CD4-positive, alpha-beta T cell treated with Interleukin-4 for 1 hour (primary cell): ENCODE measurements around the gene ARHGAP31.
"Not testable (repeated sequence)": the region's sequence is repeated elsewhere in the genome, so short reads cannot be mapped to it uniquely, and the experiment has no call there.

Experiments used
- DNase-seq, 2 donors: peaks; one replicate each; pipeline ENCODE4 v3.0.0-alpha.2; 2020 to 2022

The ARHGAP31 gene

GRCh38 chr3:119352034-119352609, 57.9 kb downstream of the ARHGAP31 start:
- DNase-seq = peak; percentile 27 to 66

GRCh38 chr3:119352863-119353527, 58.8 kb downstream of the ARHGAP31 start:
- DNase-seq = peak in 1 of 2 donors; percentile 61

GRCh38 chr3:119355608-119356007, 61.4 kb downstream of the ARHGAP31 start:
- not testable (repeated sequence) for DNase-seq

- no peak for DNase-seq
Measured at GRCh38 chr3:119356646-119357045, 62.5 kb downstream of the ARHGAP31 start.

GRCh38 chr3:119357190-119357589, 63.0 kb downstream of the ARHGAP31 start:
- DNase-seq = no peak

- no peak for DNase-seq
Measured at GRCh38 chr3:119359476-119360326, 65.5 kb downstream of the ARHGAP31 start.

GRCh38 chr3:119360736-119361462, 66.7 kb downstream of the ARHGAP31 start:
- DNase-seq = no peak

- DNase-seq = no peak
Measured at GRCh38 chr3:119362010-119362409, 67.8 kb downstream of the ARHGAP31 start.

- no peak for DNase-seq
Measured at GRCh38 chr3:119362940-119363725, 69.0 kb downstream of the ARHGAP31 start.

- no peak for DNase-seq
Measured at GRCh38 chr3:119364401-119364800, 70.2 kb downstream of the ARHGAP31 start.

GRCh38 chr3:119365418-119365817, 71.2 kb downstream of the ARHGAP31 start:
- DNase-seq = no peak

GRCh38 chr3:119367000-119367399, 72.8 kb downstream of the ARHGAP31 start:
- DNase-seq = no peak

- DNase-seq = no peak
Measured at GRCh38 chr3:119368298-119368697, 74.1 kb downstream of the ARHGAP31 start.

- DNase-seq = not testable (repeated sequence)
Measured at GRCh38 chr3:119371786-119372185, 77.6 kb downstream of the ARHGAP31 start.

- no peak for DNase-seq
Measured at GRCh38 chr3:119375106-119375505, 80.9 kb downstream of the ARHGAP31 start.

GRCh38 chr3:119375510-119375909, 81.3 kb downstream of the ARHGAP31 start:
- no peak for DNase-seq

GRCh38 chr3:119376758-119377157, 82.6 kb downstream of the ARHGAP31 start:
- DNase-seq = no peak

- DNase-seq = no peak
Measured at GRCh38 chr3:119378259-119378803, 84.1 kb downstream of the ARHGAP31 start.

GRCh38 chr3:119380697-119381096, 86.5 kb downstream of the ARHGAP31 start:
- DNase-seq = no peak

- DNase-seq = no peak
Measured at GRCh38 chr3:119382134-119382533, 88.0 kb downstream of the ARHGAP31 start.

GRCh38 chr3:119388577-119388976, 94.4 kb downstream of the ARHGAP31 start:
- DNase-seq = no peak

- no peak for DNase-seq
Measured at GRCh38 chr3:119395923-119396358, 101.8 kb downstream of the ARHGAP31 start.
